ENCODE data around the gene SELENOT.

Gene SELENOT

GRCh38 chr3:150663461-150663860 is 60.3 kb downstream of the SELENOT start:
- Histone ChIP-seq H2BK12ac (ENCODE audit: low read length) (no peak overlapping the region), H4K91ac (ENCODE audit: low read depth, low read length) (peak overlapping the region; percentile 13), H3K27ac (ENCODE audit: low read depth, low read length) (no peak overlapping the region), H2BK120ac (ENCODE audit: insufficient read depth, low read length, poor library complexity) (no peak overlapping the region), H3K79me1 (ENCODE audit: low read length) (no peaks in the 10 kb centered on the region), H2AFZ (ENCODE audit: insufficient read depth, low read length, poor library complexity) (no peak overlapping the region), H3K27me3 (ENCODE audit: insufficient read depth, low read length) (no peaks in the 10 kb centered on the region), H3K14ac (ENCODE audit: low read length) (no peak overlapping the region), H3K9ac (ENCODE audit: low read length) (no peak overlapping the region), H2BK5ac (ENCODE audit: low read depth, low read length, poor library complexity) (no peak overlapping the region), H3K4ac (ENCODE audit: low read depth, low read length) (no peak overlapping the region), H2AK5ac (ENCODE audit: low read length) (no peak overlapping the region), H3K36me3 (ENCODE audit: control insufficient read depth in 1 of 2, insufficient read depth in 2 of 2, low read length in 2 of 2) (no peaks in the 10 kb centered on the region), H4K12ac (ENCODE audit: low read depth, low read length) (no peak overlapping the region), H3K18ac (ENCODE audit: low read length) (no peak overlapping the region), H3K4me3 (ENCODE audit: low read depth, low read length) (no peak overlapping the region), H3K4me2 (ENCODE audit: low read length) (no peak overlapping the region), H3K9me3 (ENCODE audit: insufficient read depth, low read depth, low read length) (no peaks in the 10 kb centered on the region), H3K4me1 (ENCODE audit: control insufficient read depth in 1 of 2, insufficient read depth in 2 of 2, low read length in 2 of 2) (no peaks in the 10 kb centered on the region), H3K79me2 (ENCODE audit: control insufficient read depth, insufficient read depth, low read length, poor library complexity) (peaks cover 1% of the 10 kb centered on the region), H4K8ac (ENCODE audit: low read depth, low read length) (no peak overlapping the region), H3K23ac (ENCODE audit: low read length) (no peak overlapping the region)
- WGBS (ENCODE audit: extremely low coverage, insufficient coverage, insufficient read length), result no CpG with 5 or more reads among the region's 8 CpGs
- DNase-seq, result peak; percentile 71 to 80

- H3K4me1 ChIP-seq (ENCODE audit: control insufficient read depth in 1 of 2, insufficient read depth in 2 of 2, low read length in 2 of 2), result no peaks in the 10 kb centered on the region
- H3K14ac ChIP-seq (ENCODE audit: low read length), result no peak overlapping the region
- H3K79me2 ChIP-seq (ENCODE audit: control insufficient read depth, insufficient read depth, low read length, poor library complexity), result peaks cover 1% of the 10 kb centered on the region
- H2BK12ac ChIP-seq (ENCODE audit: low read length), result no peak overlapping the region
- H4K8ac ChIP-seq (ENCODE audit: low read depth, low read length), result no peak overlapping the region
- H3K36me3 ChIP-seq (ENCODE audit: control insufficient read depth in 1 of 2, insufficient read depth in 2 of 2, low read length in 2 of 2), result no peaks in the 10 kb centered on the region
- no peak overlapping the region for H3K23ac ChIP-seq (ENCODE audit: low read length)
- no peak overlapping the region for H3K9ac ChIP-seq (ENCODE audit: low read length)
- no peak overlapping the region for H3K4ac ChIP-seq (ENCODE audit: low read depth, low read length)
- no CpG with 5 or more reads among the region's 5 CpGs for WGBS (ENCODE audit: extremely low coverage, insufficient coverage, insufficient read length)
- no peak overlapping the region for H4K91ac ChIP-seq (ENCODE audit: low read depth, low read length)
- no peak overlapping the region for H3K4me3 ChIP-seq (ENCODE audit: low read depth, low read length)
- no peaks in the 10 kb centered on the region for H3K9me3 ChIP-seq (ENCODE audit: insufficient read depth, low read depth, low read length)
- H3K79me1 ChIP-seq (ENCODE audit: low read length), result no peaks in the 10 kb centered on the region
- no peak overlapping the region for H2AFZ ChIP-seq (ENCODE audit: insufficient read depth, low read length, poor library complexity)
- no peak for DNase-seq
- no peak overlapping the region for H3K18ac ChIP-seq (ENCODE audit: low read length)
- H2AK5ac ChIP-seq (ENCODE audit: low read length), result no peak overlapping the region
- no peak overlapping the region for H3K27ac ChIP-seq (ENCODE audit: low read depth, low read length)
- no peaks in the 10 kb centered on the region for H3K27me3 ChIP-seq (ENCODE audit: insufficient read depth, low read length)
- H4K12ac ChIP-seq (ENCODE audit: low read depth, low read length), result no peak overlapping the region
- no peak overlapping the region for H3K4me2 ChIP-seq (ENCODE audit: low read length)
- H2BK120ac ChIP-seq (ENCODE audit: insufficient read depth, low read length, poor library complexity), result peak overlapping the region; percentile 33
- no peak overlapping the region for H2BK5ac ChIP-seq (ENCODE audit: low read depth, low read length, poor library complexity)
Measured at GRCh38 chr3:150666167-150666566, 63.0 kb downstream of the SELENOT start.

- Histone ChIP-seq H3K23ac (ENCODE audit: low read length) (no peak overlapping the region), H3K27ac (ENCODE audit: low read depth, low read length) (no peak overlapping the region), H3K4me3 (ENCODE audit: low read depth, low read length) (no peak overlapping the region), H3K4ac (ENCODE audit: low read depth, low read length) (no peak overlapping the region), H3K4me1 (ENCODE audit: control insufficient read depth in 1 of 2, insufficient read depth in 2 of 2, low read length in 2 of 2) (no peaks in the 10 kb centered on the region), H3K18ac (ENCODE audit: low read length) (no peak overlapping the region), H3K14ac (ENCODE audit: low read length) (no peak overlapping the region), H2AFZ (ENCODE audit: insufficient read depth, low read length, poor library complexity) (no peak overlapping the region), H2BK12ac (ENCODE audit: low read length) (no peak overlapping the region), H3K27me3 (ENCODE audit: insufficient read depth, low read length) (no peaks in the 10 kb centered on the region), H3K36me3 (ENCODE audit: control insufficient read depth in 1 of 2, insufficient read depth in 2 of 2, low read length in 2 of 2) (no peaks in the 10 kb centered on the region), H3K4me2 (ENCODE audit: low read length) (no peak overlapping the region), H2BK5ac (ENCODE audit: low read depth, low read length, poor library complexity) (no peak overlapping the region), H3K9ac (ENCODE audit: low read length) (no peak overlapping the region), H4K8ac (ENCODE audit: low read depth, low read length) (no peak overlapping the region), H3K9me3 (ENCODE audit: insufficient read depth, low read depth, low read length) (peaks cover 3% of the 10 kb centered on the region), H2AK5ac (ENCODE audit: low read length) (no peak overlapping the region), H3K79me2 (ENCODE audit: control insufficient read depth, insufficient read depth, low read length, poor library complexity) (no peaks in the 10 kb centered on the region), H4K12ac (ENCODE audit: low read depth, low read length) (no peak overlapping the region), H2BK120ac (ENCODE audit: insufficient read depth, low read length, poor library complexity) (no peak overlapping the region), H4K91ac (ENCODE audit: low read depth, low read length) (no peak overlapping the region), H3K79me1 (ENCODE audit: low read length) (no peaks in the 10 kb centered on the region)
- DNase-seq, result no peak
- no CpG with 5 or more reads among the region's 3 CpGs for WGBS (ENCODE audit: extremely low coverage, insufficient coverage, insufficient read length)
Measured at GRCh38 chr3:150673966-150674365, 70.8 kb downstream of the SELENOT start.

GRCh38 chr3:150675587-150675986 is 72.5 kb downstream of the SELENOT start:
- Histone ChIP-seq H3K9ac (ENCODE audit: low read length) (no peak overlapping the region), H3K9me3 (ENCODE audit: insufficient read depth, low read depth, low read length) (peaks cover 3% of the 10 kb centered on the region), H3K27me3 (ENCODE audit: insufficient read depth, low read length) (no peaks in the 10 kb centered on the region), H3K27ac (ENCODE audit: low read depth, low read length) (no peak overlapping the region), H3K4me1 (ENCODE audit: control insufficient read depth in 1 of 2, insufficient read depth in 2 of 2, low read length in 2 of 2) (no peaks in the 10 kb centered on the region), H2BK120ac (ENCODE audit: insufficient read depth, low read length, poor library complexity) (no peak overlapping the region), H2AK5ac (ENCODE audit: low read length) (no peak overlapping the region), H3K4me3 (ENCODE audit: low read depth, low read length) (no peak overlapping the region), H3K18ac (ENCODE audit: low read length) (no peak overlapping the region), H3K36me3 (ENCODE audit: control insufficient read depth in 1 of 2, insufficient read depth in 2 of 2, low read length in 2 of 2) (no peaks in the 10 kb centered on the region), H2AFZ (ENCODE audit: insufficient read depth, low read length, poor library complexity) (no peak overlapping the region), H4K12ac (ENCODE audit: low read depth, low read length) (no peak overlapping the region), H4K8ac (ENCODE audit: low read depth, low read length) (no peak overlapping the region), H2BK12ac (ENCODE audit: low read length) (no peak overlapping the region), H3K4me2 (ENCODE audit: low read length) (no peak overlapping the region), H3K14ac (ENCODE audit: low read length) (no peak overlapping the region), H4K91ac (ENCODE audit: low read depth, low read length) (no peak overlapping the region), H3K23ac (ENCODE audit: low read length) (no peak overlapping the region), H3K4ac (ENCODE audit: low read depth, low read length) (no peak overlapping the region), H3K79me1 (ENCODE audit: low read length) (no peaks in the 10 kb centered on the region), H3K79me2 (ENCODE audit: control insufficient read depth, insufficient read depth, low read length, poor library complexity) (no peaks in the 10 kb centered on the region), H2BK5ac (ENCODE audit: low read depth, low read length, poor library complexity) (no peak overlapping the region)
- no peak for DNase-seq

Data from trophoblast cell (in vitro differentiated cells and primary cell).